ENCODE results near the gene OR6S1.

The OR6S1 gene

GRCh38 chr14:20641591-20641990 is at the start of gene OR6S1:
Gene OR6S1 (minus strand): TSS chr14:20641691. CDS start chr14:20641691, 0 bp downstream.
- no peak for DNase-seq

GRCh38 chr14:20690848-20691640 is 49.6 kb upstream of the OR6S1 start:
- DNase-seq: peak; percentile 67

- DNase-seq: no peak
Observed at GRCh38 chr14:20688167-20688839, 46.8 kb upstream of the OR6S1 start, which contains the start of gene ANG. Gene ANG (plus strand): TSS chr14:20688764. CDS start chr14:20693565, 4,801 bp downstream.

- DNase-seq: no peak
Observed at GRCh38 chr14:20687362-20688166, 46.1 kb upstream of the OR6S1 start.

- DNase-seq: no peak
Observed at GRCh38 chr14:20686386-20687143, 45.1 kb upstream of the OR6S1 start.

GRCh38 chr14:20684662-20685456 is 43.4 kb upstream of the OR6S1 start:
- DNase-seq: peak; percentile 50

GRCh38 chr14:20683891-20684661 is 42.6 kb upstream of the OR6S1 start, which contains the start of gene RNASE4:
Gene RNASE4 (plus strand): TSS chr14:20684560. CDS start chr14:20699372, 14,812 bp downstream.
- DNase-seq: peak; percentile 93

- peak; percentile 96 for DNase-seq
Observed at GRCh38 chr14:20683125-20683890, 41.8 kb upstream of the OR6S1 start.

GRCh38 chr14:20682435-20683124 is 41.1 kb upstream of the OR6S1 start:
- DNase-seq: peak; percentile 93

GRCh38 chr14:20682127-20682434 is 40.6 kb upstream of the OR6S1 start:
- DNase-seq: no peak

- DNase-seq: peak; percentile 92
Observed at GRCh38 chr14:20681348-20682126, 40.0 kb upstream of the OR6S1 start.

- DNase-seq: no peak
Observed at GRCh38 chr14:20680843-20681347, 39.4 kb upstream of the OR6S1 start.

GRCh38 chr14:20680363-20680762 is 38.9 kb upstream of the OR6S1 start:
- no peak for DNase-seq

- peak; percentile 49 for DNase-seq
Observed at GRCh38 chr14:20679907-20680306, 38.4 kb upstream of the OR6S1 start.

GRCh38 chr14:20676072-20676471 is 34.6 kb upstream of the OR6S1 start:
- DNase-seq: no peak

- DNase-seq: no peak
Observed at GRCh38 chr14:20675669-20676068, 34.2 kb upstream of the OR6S1 start.

- no peak for DNase-seq
Observed at GRCh38 chr14:20671597-20672283, 30.2 kb upstream of the OR6S1 start.

- DNase-seq: no peak
Observed at GRCh38 chr14:20668969-20669368, 27.5 kb upstream of the OR6S1 start.
